ENCODE data around the gene TNS3. TPM values are rescaled to one million over a fixed set of nuclear protein-coding genes. Genes with fewer than 3 reads are reported as not detected.

The TNS3 gene
- total and polyA plus RNA-seq, 10 of the 15 experiments (the other 5 are each of a cell fraction or from before 2014, with no cell fraction given) = 0.27 to 2.7 (median 0.79) TPM

DNA sequence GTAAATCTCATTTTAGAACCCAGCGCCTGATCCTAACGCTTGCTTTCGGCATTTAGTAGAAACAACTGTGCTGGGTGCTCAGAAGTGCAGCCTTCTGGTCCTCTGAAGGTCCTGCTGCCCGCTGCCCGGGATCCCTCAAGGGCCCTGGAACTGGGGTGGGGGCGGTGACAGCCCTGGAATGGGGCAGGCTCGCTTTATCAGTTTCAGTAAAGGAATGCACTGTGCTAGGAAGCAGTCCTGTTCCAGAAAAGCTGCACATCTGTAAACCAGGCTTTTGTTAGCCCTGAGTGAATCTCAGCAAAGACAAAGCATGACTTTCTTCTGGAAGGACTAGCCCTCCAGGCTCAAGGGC, 254.6 kb downstream of the TNS3 start:
- no peak for TF ChIP-seq MYC (IDR thresholded peaks at IDR 0.05; ENCODE audit: insufficient read depth, insufficient read length, insufficient replicate concordance, low read length, severe bottlenecking)
- no peak for TF ChIP-seq ZNF207 (IDR thresholded peaks at IDR 0.05; ENCODE audit: borderline replicate concordance)
- TF ChIP-seq HCFC1 (IDR thresholded peaks at IDR 0.05; ENCODE audit: low read length) = no peak
- no peak for TF ChIP-seq ZBED1 (IDR thresholded peaks at IDR 0.05; ENCODE audit: borderline replicate concordance)
- TF ChIP-seq, protein P1, sequence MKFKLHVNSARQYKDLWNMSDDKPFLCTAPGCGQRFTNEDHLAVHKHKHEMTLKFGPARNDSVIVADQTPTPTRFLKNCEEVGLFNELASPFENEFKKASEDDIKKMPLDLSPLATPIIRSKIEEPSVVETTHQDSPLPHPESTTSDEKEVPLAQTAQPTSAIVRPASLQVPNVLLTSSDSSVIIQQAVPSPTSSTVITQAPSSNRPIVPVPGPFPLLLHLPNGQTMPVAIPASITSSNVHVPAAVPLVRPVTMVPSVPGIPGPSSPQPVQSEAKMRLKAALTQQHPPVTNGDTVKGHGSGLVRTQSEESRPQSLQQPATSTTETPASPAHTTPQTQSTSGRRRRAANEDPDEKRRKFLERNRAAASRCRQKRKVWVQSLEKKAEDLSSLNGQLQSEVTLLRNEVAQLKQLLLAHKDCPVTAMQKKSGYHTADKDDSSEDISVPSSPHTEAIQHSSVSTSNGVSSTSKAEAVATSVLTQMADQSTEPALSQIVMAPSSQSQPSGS (IDR thresholded peaks at IDR 0.05; ENCODE audit: low read length) = no peak
- TF ChIP-seq MYB (IDR thresholded peaks at IDR 0.05; ENCODE audit: borderline replicate concordance, low read depth, low read length) = no peak
- TF ChIP-seq NR2C1 (IDR thresholded peaks at IDR 0.05) = no peak
- TF ChIP-seq, protein P2, sequence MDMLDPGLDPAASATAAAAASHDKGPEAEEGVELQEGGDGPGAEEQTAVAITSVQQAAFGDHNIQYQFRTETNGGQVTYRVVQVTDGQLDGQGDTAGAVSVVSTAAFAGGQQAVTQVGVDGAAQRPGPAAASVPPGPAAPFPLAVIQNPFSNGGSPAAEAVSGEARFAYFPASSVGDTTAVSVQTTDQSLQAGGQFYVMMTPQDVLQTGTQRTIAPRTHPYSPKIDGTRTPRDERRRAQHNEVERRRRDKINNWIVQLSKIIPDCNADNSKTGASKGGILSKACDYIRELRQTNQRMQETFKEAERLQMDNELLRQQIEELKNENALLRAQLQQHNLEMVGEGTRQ (IDR thresholded peaks at IDR 0.05; ENCODE audit: borderline replicate concordance, low read depth, low read length) = no peak
- TF ChIP-seq, protein P3, sequence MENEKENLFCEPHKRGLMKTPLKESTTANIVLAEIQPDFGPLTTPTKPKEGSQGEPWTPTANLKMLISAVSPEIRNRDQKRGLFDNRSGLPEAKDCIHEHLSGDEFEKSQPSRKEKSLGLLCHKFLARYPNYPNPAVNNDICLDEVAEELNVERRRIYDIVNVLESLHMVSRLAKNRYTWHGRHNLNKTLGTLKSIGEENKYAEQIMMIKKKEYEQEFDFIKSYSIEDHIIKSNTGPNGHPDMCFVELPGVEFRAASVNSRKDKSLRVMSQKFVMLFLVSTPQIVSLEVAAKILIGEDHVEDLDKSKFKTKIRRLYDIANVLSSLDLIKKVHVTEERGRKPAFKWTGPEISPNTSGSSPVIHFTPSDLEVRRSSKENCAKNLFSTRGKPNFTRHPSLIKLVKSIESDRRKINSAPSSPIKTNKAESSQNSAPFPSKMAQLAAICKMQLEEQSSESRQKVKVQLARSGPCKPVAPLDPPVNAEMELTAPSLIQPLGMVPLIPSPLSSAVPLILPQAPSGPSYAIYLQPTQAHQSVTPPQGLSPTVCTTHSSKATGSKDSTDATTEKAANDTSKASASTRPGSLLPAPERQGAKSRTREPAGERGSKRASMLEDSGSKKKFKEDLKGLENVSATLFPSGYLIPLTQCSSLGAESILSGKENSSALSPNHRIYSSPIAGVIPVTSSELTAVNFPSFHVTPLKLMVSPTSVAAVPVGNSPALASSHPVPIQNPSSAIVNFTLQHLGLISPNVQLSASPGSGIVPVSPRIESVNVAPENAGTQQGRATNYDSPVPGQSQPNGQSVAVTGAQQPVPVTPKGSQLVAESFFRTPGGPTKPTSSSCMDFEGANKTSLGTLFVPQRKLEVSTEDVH (IDR thresholded peaks at IDR 0.05; ENCODE audit: low read depth, partially characterized antibody) = no peak
- TF ChIP-seq, protein P4, sequence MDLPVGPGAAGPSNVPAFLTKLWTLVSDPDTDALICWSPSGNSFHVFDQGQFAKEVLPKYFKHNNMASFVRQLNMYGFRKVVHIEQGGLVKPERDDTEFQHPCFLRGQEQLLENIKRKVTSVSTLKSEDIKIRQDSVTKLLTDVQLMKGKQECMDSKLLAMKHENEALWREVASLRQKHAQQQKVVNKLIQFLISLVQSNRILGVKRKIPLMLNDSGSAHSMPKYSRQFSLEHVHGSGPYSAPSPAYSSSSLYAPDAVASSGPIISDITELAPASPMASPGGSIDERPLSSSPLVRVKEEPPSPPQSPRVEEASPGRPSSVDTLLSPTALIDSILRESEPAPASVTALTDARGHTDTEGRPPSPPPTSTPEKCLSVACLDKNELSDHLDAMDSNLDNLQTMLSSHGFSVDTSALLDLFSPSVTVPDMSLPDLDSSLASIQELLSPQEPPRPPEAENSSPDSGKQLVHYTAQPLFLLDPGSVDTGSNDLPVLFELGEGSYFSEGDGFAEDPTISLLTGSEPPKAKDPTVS (IDR thresholded peaks at IDR 0.05; ENCODE audit: low read depth, low read length) = no peak
- no peak for TF ChIP-seq NFYB (IDR thresholded peaks at IDR 0.05; ENCODE audit: insufficient read depth, low read depth, low read length)
- TF ChIP-seq SPI1 (IDR thresholded peaks at IDR 0.05; ENCODE audit: borderline replicate concordance, insufficient read depth, low read depth, low read length) = no peak
- no peak for TF ChIP-seq SP1 (IDR thresholded peaks at IDR 0.05; ENCODE audit: low read depth, low read length)
- no peak for TF ChIP-seq JUNB (IDR thresholded peaks at IDR 0.05)
- no peak for TF ChIP-seq TCF3 (IDR thresholded peaks at IDR 0.05; ENCODE audit: borderline replicate concordance, insufficient read depth, low read depth, low read length)
- no peak for TF ChIP-seq CHD2 (IDR thresholded peaks at IDR 0.05; ENCODE audit: borderline replicate concordance, low read depth, low read length)
- TF ChIP-seq YBX1 (IDR thresholded peaks at IDR 0.05) = no peak
- no peak for TF ChIP-seq ZNF24 (IDR thresholded peaks at IDR 0.05)
- in situ Hi-C loops (cut with MboI) = no loop called here
- Histone ChIP-seq H3K9me3 (replicated peaks; ENCODE audit: control insufficient read depth, insufficient read depth, low read length) (no peaks in the 10 kb centered on the region), H3K27me3 (replicated peaks in 1 of 2; ENCODE audit: control insufficient read depth in 2 of 2, insufficient read depth in 2 of 2, low read length in 1 of 2) (no peaks in the 10 kb centered on the region; a peak in 1 of 4 replicates), H3K27ac (ENCODE audit: control insufficient read depth, insufficient read depth) (no peak overlapping the region), H3K4me1 (ENCODE audit: control insufficient read depth, insufficient read depth, low read length) (no peaks in the 10 kb centered on the region), H4K20me1 (ENCODE audit: control insufficient read depth, insufficient read depth) (no peaks in the 10 kb centered on the region; the same call in 1 of the 2 replicates), H3K36me3 (ENCODE audit: control insufficient read depth in 2 of 2, insufficient read depth in 2 of 2, low read length in 1 of 2) (no peaks in the 10 kb centered on the region), H2AFZ (ENCODE audit: control insufficient read depth, low read depth, low read length) (no peak overlapping the region), H3K4me3 (no peak overlapping the region), H3K9ac (ENCODE audit: control insufficient read depth, insufficient read depth, low read length) (no peak overlapping the region), H3K79me2 (ENCODE audit: control insufficient read depth, insufficient read depth, low read length) (no peaks in the 10 kb centered on the region), H3K4me2 (ENCODE audit: control insufficient read depth, insufficient read depth) (no peak overlapping the region)
- intact Hi-C loops (cut with micrococcal nuclease; ENCODE audit: unreplicated experiment) = no loop called here
- no peak for DNase-seq (ENCODE audit: low read depth, low spot score)
- CTCF ChIA-PET = no interaction called here
- 84% methylated on average over 7 of the region's 7 CpGs for WGBS (ENCODE audit: insufficient coverage, insufficient replicate concordance, low lambda C conversion rate, missing lambda C conversion rate)
- POLR2A ChIA-PET = no interaction called here
- FAIRE-seq = no peak
- SMC1A ChIA-PET (ENCODE audit: uncharacterized antibody, unreplicated experiment) = no interaction called here
- BruUV-seq (replicated peaks) = no TSS peak
- RAD21 ChIA-PET (ENCODE audit: unreplicated experiment) = no interaction called here
- no peak for ATAC-seq

Measured in GM12878 (cell line).